Measurements from ENCODE around the gene RPL26.
A peak's percentile ranks its signal among the peaks of the same experiment; 100 is the strongest.

Gene RPL26

GRCh38 chr17:8383143-8383822 lies at the start of gene RPL26:
RPL26 (minus strand) TSS chr17:8383193; CDS start chr17:8382310, 883 bp downstream.
- Histone ChIP-seq H3K4me1 (ENCODE audit: control insufficient read depth in 1 of 2, insufficient read depth in 2 of 2, low read length in 2 of 2) (peaks cover 0 to 35% of the 10 kb centered on the region in 2 donors), H3K27ac (ENCODE audit: low read length) (peak within 1 kb of the TSS; percentile 90), H3K4me3 (ENCODE audit: low read depth in 1 of 2, low read length in 2 of 2) (peak within 1 kb of the TSS; percentile 92 to 100)

DNA sequence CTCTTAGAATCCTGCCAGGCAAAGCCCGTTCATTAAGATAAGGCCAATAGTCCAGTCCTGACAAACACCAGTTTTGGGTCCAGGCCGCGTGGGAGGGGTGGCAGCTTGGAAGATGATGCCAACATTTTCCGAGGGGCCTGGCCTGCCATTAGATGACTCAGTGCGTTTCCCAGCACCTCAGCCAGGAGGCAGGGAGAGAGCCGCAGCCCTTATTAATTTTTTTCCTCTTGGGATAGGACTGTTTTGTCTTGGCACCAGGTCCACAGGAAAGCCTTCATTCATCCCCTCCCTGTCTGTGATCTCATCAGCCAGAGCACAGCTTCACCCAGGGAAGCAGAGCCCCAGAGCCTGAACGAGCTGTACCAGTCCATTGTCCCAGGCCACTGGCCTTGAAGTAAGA lies 48.0 kb upstream of the RPL26 start:
- Histone ChIP-seq H3K36me3 (ENCODE audit: control insufficient read depth in 1 of 2, insufficient read depth in 2 of 2, low read length in 2 of 2) (peaks cover 0 to 2% of the 10 kb centered on the region in 2 donors), H3K27ac (ENCODE audit: low read length) (peak overlapping the region; percentile 58), H3K9me3 (ENCODE audit: control insufficient read depth in 1 of 2, low read length in 2 of 2) (no peaks in the 10 kb centered on the region), H3K4me1 (ENCODE audit: control insufficient read depth in 1 of 2, insufficient read depth in 2 of 2, low read length in 2 of 2) (no peaks in the 10 kb centered on the region), H3K4me3 (ENCODE audit: low read depth in 1 of 2, low read length in 2 of 2) (no peak overlapping the region), H3K27me3 (ENCODE audit: low read depth, low read length) (no peaks in the 10 kb centered on the region)

More at GRCh38 chr17:8383143-8383822, at the start of gene RPL26:
- H3K9me3 ChIP-seq (ENCODE audit: control insufficient read depth in 1 of 2, low read length in 2 of 2) = no peaks in the 10 kb centered on the region
- peaks cover 32% of the 10 kb centered on the region in 2 donors for H3K36me3 ChIP-seq (ENCODE audit: control insufficient read depth in 1 of 2, insufficient read depth in 2 of 2, low read length in 2 of 2)
- no peaks in the 10 kb centered on the region for H3K27me3 ChIP-seq (ENCODE audit: low read depth, low read length)

DNA sequence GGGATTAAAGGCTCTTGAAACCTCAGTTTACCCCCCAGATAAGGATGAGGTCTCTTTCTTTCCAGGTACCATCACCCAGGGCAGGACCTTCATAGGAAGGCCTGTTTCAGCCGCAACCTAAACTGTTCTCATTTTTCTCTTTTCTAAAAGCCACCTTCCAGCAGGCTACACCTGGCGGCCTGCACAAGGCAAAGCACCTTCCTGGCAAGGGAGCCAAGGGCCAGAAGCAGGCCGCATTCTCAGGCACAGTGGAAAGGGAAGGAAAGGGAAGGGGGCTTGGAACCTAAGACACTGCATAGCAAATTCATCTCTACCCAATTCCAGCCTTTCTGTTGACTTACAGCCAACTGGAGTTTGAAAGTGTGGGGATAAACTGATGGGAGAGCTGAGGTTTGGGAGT lies 43.8 kb upstream of the RPL26 start:
- no peak overlapping the region for H3K4me3 ChIP-seq (ENCODE audit: low read depth in 1 of 2, low read length in 2 of 2)
- H3K36me3 ChIP-seq (ENCODE audit: control insufficient read depth in 1 of 2, insufficient read depth in 2 of 2, low read length in 2 of 2) = no peaks in the 10 kb centered on the region
- no peak overlapping the region for H3K27ac ChIP-seq (ENCODE audit: low read length)
- no peaks in the 10 kb centered on the region for H3K9me3 ChIP-seq (ENCODE audit: control insufficient read depth in 1 of 2, low read length in 2 of 2)
- no peaks in the 10 kb centered on the region for H3K4me1 ChIP-seq (ENCODE audit: control insufficient read depth in 1 of 2, insufficient read depth in 2 of 2, low read length in 2 of 2)
- H3K27me3 ChIP-seq (ENCODE audit: low read depth, low read length) = no peaks in the 10 kb centered on the region

- Histone ChIP-seq H3K4me1 (ENCODE audit: control insufficient read depth in 1 of 2, insufficient read depth in 2 of 2, low read length in 2 of 2) (no peaks in the 10 kb centered on the region), H3K27ac (ENCODE audit: low read length) (no peak overlapping the region), H3K9me3 (ENCODE audit: control insufficient read depth in 1 of 2, low read length in 2 of 2) (no peaks in the 10 kb centered on the region), H3K36me3 (ENCODE audit: control insufficient read depth in 1 of 2, insufficient read depth in 2 of 2, low read length in 2 of 2) (no peaks in the 10 kb centered on the region), H3K27me3 (ENCODE audit: low read depth, low read length) (no peaks in the 10 kb centered on the region), H3K4me3 (ENCODE audit: low read depth in 1 of 2, low read length in 2 of 2) (no peak overlapping the region)
These were observed 43.2 kb upstream of the RPL26 start for GRCh38 chr17:8426094-8426720.

GRCh38 chr17:8421571-8421970 lies 38.6 kb upstream of the RPL26 start:
- H3K4me1 ChIP-seq (ENCODE audit: control insufficient read depth in 1 of 2, insufficient read depth in 2 of 2, low read length in 2 of 2) = peaks cover 4 to 9% of the 10 kb centered on the region in 2 donors
- no peak overlapping the region for H3K27ac ChIP-seq (ENCODE audit: low read length)
- no peaks in the 10 kb centered on the region for H3K27me3 ChIP-seq (ENCODE audit: low read depth, low read length)
- no peaks in the 10 kb centered on the region for H3K36me3 ChIP-seq (ENCODE audit: control insufficient read depth in 1 of 2, insufficient read depth in 2 of 2, low read length in 2 of 2)
- H3K4me3 ChIP-seq (ENCODE audit: low read depth in 1 of 2, low read length in 2 of 2) = no peak overlapping the region
- no peaks in the 10 kb centered on the region for H3K9me3 ChIP-seq (ENCODE audit: control insufficient read depth in 1 of 2, low read length in 2 of 2)

DNA sequence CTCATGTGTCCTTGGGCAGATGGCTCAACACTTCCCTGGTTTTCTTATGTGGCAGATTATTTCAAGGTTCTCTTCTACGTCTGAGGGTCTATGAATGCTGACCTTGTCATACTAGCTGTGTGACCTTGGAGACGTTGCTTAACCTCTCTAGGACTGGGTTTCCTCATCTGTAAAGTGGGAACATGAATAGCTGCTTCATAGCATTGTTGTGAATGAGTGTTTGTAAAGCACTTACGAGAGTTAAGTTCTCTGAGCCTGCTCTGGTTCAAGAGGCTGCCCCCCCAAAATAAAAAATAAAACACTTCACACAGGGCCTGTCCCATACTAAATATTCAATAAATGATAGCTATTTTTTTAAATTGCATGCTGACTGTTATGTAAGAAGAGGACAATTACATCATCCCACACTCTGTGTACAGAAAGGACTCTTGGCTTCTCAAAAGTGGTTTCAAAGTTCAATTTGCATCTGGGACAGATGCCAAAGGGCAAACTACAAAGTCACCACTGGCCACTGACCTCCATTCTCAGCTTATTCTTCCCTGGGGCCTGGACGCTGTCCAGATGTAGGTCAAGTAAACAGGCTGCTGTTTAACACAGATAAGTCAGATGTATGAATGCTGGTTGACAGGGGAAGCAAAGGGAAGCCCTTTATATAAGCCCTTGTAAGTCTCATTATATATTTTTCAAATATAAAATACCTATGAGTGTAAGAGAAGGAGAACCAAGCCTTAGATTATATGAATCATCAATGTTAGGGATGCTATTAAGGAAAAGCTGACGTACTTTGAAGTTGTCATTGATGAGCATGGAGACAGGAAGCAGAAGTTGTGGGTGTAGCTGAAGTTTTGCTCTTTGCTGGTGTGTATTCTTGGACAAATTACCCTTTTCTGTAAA lies 37.3 kb upstream of the RPL26 start:
- Histone ChIP-seq H3K4me1 (ENCODE audit: control insufficient read depth in 1 of 2, insufficient read depth in 2 of 2, low read length in 2 of 2) (peaks cover 4 to 9% of the 10 kb centered on the region in 2 donors), H3K27ac (ENCODE audit: low read length) (peak overlapping the region; percentile 33), H3K9me3 (ENCODE audit: control insufficient read depth in 1 of 2, low read length in 2 of 2) (no peaks in the 10 kb centered on the region), H3K27me3 (ENCODE audit: low read depth, low read length) (no peaks in the 10 kb centered on the region), H3K4me3 (ENCODE audit: low read depth in 1 of 2, low read length in 2 of 2) (no peak overlapping the region), H3K36me3 (ENCODE audit: control insufficient read depth in 1 of 2, insufficient read depth in 2 of 2, low read length in 2 of 2) (no peaks in the 10 kb centered on the region)

- H3K9me3 ChIP-seq (ENCODE audit: control insufficient read depth in 1 of 2, low read length in 2 of 2) = no peaks in the 10 kb centered on the region
- no peak overlapping the region for H3K27ac ChIP-seq (ENCODE audit: low read length)
- H3K36me3 ChIP-seq (ENCODE audit: control insufficient read depth in 1 of 2, insufficient read depth in 2 of 2, low read length in 2 of 2) = no peaks in the 10 kb centered on the region
- peaks cover 4 to 9% of the 10 kb centered on the region in 2 donors for H3K4me1 ChIP-seq (ENCODE audit: control insufficient read depth in 1 of 2, insufficient read depth in 2 of 2, low read length in 2 of 2)
- no peaks in the 10 kb centered on the region for H3K27me3 ChIP-seq (ENCODE audit: low read depth, low read length)
- H3K4me3 ChIP-seq (ENCODE audit: low read depth in 1 of 2, low read length in 2 of 2) = no peak overlapping the region
These were observed 36.3 kb upstream of the RPL26 start for GRCh38 chr17:8419305-8419704.

DNA sequence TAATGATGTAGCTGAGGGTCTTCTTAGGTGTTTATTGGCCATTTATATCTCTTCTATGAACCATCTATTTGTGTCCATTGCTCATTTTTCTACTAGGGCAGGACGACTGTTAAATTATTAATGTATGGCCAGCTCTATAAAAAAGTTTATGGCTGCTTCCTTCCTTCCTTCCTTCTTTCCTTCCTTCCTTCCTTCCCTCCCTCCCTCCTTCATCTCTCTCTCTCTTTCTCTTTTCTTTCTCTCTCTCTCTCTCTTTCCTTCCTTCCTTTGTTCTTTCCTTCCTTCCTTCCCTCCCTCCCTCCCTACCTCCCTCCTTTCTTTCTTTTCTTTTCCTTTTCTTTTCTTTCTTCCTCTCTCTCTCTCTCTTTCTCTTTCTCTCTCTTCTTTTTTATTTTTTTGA lies 35.5 kb upstream of the RPL26 start:
- Histone ChIP-seq H3K27ac (ENCODE audit: low read length) (peak overlapping the region; percentile 3), H3K27me3 (ENCODE audit: low read depth, low read length) (no peaks in the 10 kb centered on the region)

DNA sequence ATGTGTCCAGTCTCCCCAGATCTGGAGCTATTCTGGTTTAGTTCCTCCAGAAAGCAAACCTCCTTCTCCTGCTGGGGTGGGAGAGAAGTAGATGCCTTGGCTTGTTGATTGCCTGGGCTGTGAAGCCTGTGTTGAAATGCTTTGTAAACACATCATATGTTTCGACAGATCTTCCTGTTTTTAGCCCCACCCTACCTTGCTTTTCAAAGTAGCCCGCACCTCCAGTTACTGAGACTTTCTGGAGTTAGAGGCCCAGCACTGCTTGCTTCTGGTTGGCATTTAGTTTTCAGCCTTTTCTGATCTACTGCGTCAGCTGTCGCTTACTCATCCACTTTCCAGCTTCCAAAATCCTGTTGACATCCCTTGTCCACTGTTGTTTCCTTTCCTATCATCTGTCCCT lies 34.8 kb upstream of the RPL26 start:
- no peak overlapping the region for H3K4me3 ChIP-seq (ENCODE audit: low read depth in 1 of 2, low read length in 2 of 2)
- H3K36me3 ChIP-seq (ENCODE audit: control insufficient read depth in 1 of 2, insufficient read depth in 2 of 2, low read length in 2 of 2) = no peaks in the 10 kb centered on the region
- H3K4me1 ChIP-seq (ENCODE audit: control insufficient read depth in 1 of 2, insufficient read depth in 2 of 2, low read length in 2 of 2) = peaks cover 4 to 9% of the 10 kb centered on the region in 2 donors
- peak overlapping the region; percentile 3 for H3K27ac ChIP-seq (ENCODE audit: low read length)
- H3K9me3 ChIP-seq (ENCODE audit: control insufficient read depth in 1 of 2, low read length in 2 of 2) = no peaks in the 10 kb centered on the region
- H3K27me3 ChIP-seq (ENCODE audit: low read depth, low read length) = no peaks in the 10 kb centered on the region

More for the DNA sequence above, 35.5 kb upstream of the RPL26 start:
- no peaks in the 10 kb centered on the region for H3K36me3 ChIP-seq (ENCODE audit: control insufficient read depth in 1 of 2, insufficient read depth in 2 of 2, low read length in 2 of 2)
- H3K4me3 ChIP-seq (ENCODE audit: low read depth in 1 of 2, low read length in 2 of 2) = no peak overlapping the region
- H3K9me3 ChIP-seq (ENCODE audit: control insufficient read depth in 1 of 2, low read length in 2 of 2) = no peaks in the 10 kb centered on the region
- H3K4me1 ChIP-seq (ENCODE audit: control insufficient read depth in 1 of 2, insufficient read depth in 2 of 2, low read length in 2 of 2) = peaks cover 4 to 9% of the 10 kb centered on the region in 2 donors

DNA sequence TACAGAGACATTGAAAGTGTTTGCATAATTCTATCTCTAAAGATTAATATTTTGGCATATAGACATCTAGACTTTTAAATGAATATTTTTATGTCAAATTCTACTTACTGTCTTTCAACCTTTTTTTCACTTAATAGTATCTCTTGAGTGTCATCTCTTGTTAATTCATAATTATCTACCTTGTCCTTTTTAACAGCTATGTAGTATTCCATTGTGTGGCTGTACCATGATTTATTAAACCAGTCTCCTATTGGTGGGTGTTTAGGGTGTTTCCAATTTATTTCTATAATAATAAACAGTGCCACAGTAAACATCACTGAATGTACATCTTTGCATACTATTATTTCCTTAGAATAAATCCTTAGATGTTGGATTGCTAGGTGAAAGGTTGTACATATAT lies 30.9 kb upstream of the RPL26 start:
- Histone ChIP-seq H3K4me1 (ENCODE audit: control insufficient read depth in 1 of 2, insufficient read depth in 2 of 2, low read length in 2 of 2) (peaks cover 0 to 3% of the 10 kb centered on the region in 2 donors), H3K36me3 (ENCODE audit: control insufficient read depth in 1 of 2, insufficient read depth in 2 of 2, low read length in 2 of 2) (no peaks in the 10 kb centered on the region), H3K9me3 (ENCODE audit: control insufficient read depth in 1 of 2, low read length in 2 of 2) (no peaks in the 10 kb centered on the region), H3K27me3 (ENCODE audit: low read depth, low read length) (no peaks in the 10 kb centered on the region), H3K4me3 (ENCODE audit: low read depth in 1 of 2, low read length in 2 of 2) (no peak overlapping the region), H3K27ac (ENCODE audit: low read length) (no peak overlapping the region)

GRCh38 chr17:8413328-8413727 lies 30.3 kb upstream of the RPL26 start:
- Histone ChIP-seq H3K27me3 (ENCODE audit: low read depth, low read length) (no peaks in the 10 kb centered on the region), H3K27ac (ENCODE audit: low read length) (no peak overlapping the region), H3K9me3 (ENCODE audit: control insufficient read depth in 1 of 2, low read length in 2 of 2) (no peaks in the 10 kb centered on the region), H3K4me1 (ENCODE audit: control insufficient read depth in 1 of 2, insufficient read depth in 2 of 2, low read length in 2 of 2) (peaks cover 0 to 3% of the 10 kb centered on the region in 2 donors), H3K36me3 (ENCODE audit: control insufficient read depth in 1 of 2, insufficient read depth in 2 of 2, low read length in 2 of 2) (no peaks in the 10 kb centered on the region), H3K4me3 (ENCODE audit: low read depth in 1 of 2, low read length in 2 of 2) (no peak overlapping the region)
